HEK293T (cell line): ENCODE results near the gene PPARA.

Source experiments
- CTCF ChIA-PET: fragments of 350-600 bp; formaldehyde crosslinking; extraction: SDS; loops from one replicate; lab custom pipeline; 2021; ENCODE audit warnings: antibody characterized with exemption, inconsistent platforms; lab: Yijun Ruan, JAX
- POLR2A ChIA-PET: fragments of 350-600 bp; formaldehyde crosslinking; extraction: SDS; loops from one replicate; lab custom pipeline; 2020; ENCODE audit warnings: antibody characterized with exemption, inconsistent platforms; lab: Yijun Ruan, JAX
- DNase-seq: peaks from one replicate; pipeline ENCODE4 v3.0.0; 2012; ENCODE audit warnings: mixed read lengths; ENCODE audit errors: extremely low spot score
- ARNT ChIP-seq: fragments of 450-650 bp; IDR thresholded peaks from 2 replicates; pipeline ENCODE4 v1.6.1; 2017; ENCODE audit warnings: mild to moderate bottlenecking
- BHLHE40 ChIP-seq: fragments of 450-650 bp; IDR thresholded peaks from 2 replicates; pipeline ENCODE4 v1.6.1; 2016; ENCODE audit warnings: mild to moderate bottlenecking, moderate library complexity, borderline replicate concordance
- CTBP1 ChIP-seq: fragments of 450-650 bp; IDR thresholded peaks from 2 replicates; pipeline ENCODE4 v1.6.1; 2016; ENCODE audit warnings: borderline replicate concordance
- ELF4 ChIP-seq: fragments of 450-650 bp; IDR thresholded peaks from 2 replicates; pipeline ENCODE4 v1.6.1; 2017; ENCODE audit warnings: antibody characterized with exemption
- FOXA1 ChIP-seq: fragments of 450-650 bp; IDR thresholded peaks from 2 replicates; pipeline ENCODE4 v1.6.1; 2016; ENCODE audit warnings: mild to moderate bottlenecking
- FOXK2 ChIP-seq: fragments of 450-650 bp; IDR thresholded peaks from 2 replicates; pipeline ENCODE4 v1.6.1; 2016; ENCODE audit warnings: mild to moderate bottlenecking
- FOXM1 ChIP-seq: fragments of 450-650 bp; IDR thresholded peaks from 2 replicates; pipeline ENCODE4 v1.6.1; 2017; ENCODE audit warnings: mild to moderate bottlenecking, borderline replicate concordance
- HDGF ChIP-seq: fragments of 450-650 bp; IDR thresholded peaks from 2 replicates; pipeline ENCODE4 v1.6.1; 2017; ENCODE audit warnings: antibody characterized with exemption, borderline replicate concordance
- L3MBTL2 ChIP-seq: fragments of 450-650 bp; conservative IDR thresholded peaks from 2 replicates; pipeline ENCODE4 v1.6.1; 2016; ENCODE audit warnings: mild to moderate bottlenecking
- LEF1 ChIP-seq: fragments of 450-650 bp; IDR thresholded peaks from 2 replicates; pipeline ENCODE4 v1.6.1; 2017; ENCODE audit warnings: mild to moderate bottlenecking, borderline replicate concordance
- NFRKB ChIP-seq: fragments of 450-650 bp; IDR thresholded peaks from 2 replicates; pipeline ENCODE4 v1.6.1; 2016; ENCODE audit warnings: mild to moderate bottlenecking, moderate library complexity
- SP1 ChIP-seq: fragments of 450-650 bp; IDR thresholded peaks from 2 replicates; pipeline ENCODE4 v1.6.1; 2017
- SUZ12 ChIP-seq: fragments of 450-650 bp; IDR thresholded peaks from 2 replicates; pipeline ENCODE4 v1.6.1; 2016; ENCODE audit warnings: mild to moderate bottlenecking
- TARDBP ChIP-seq: fragments of 450-650 bp; IDR thresholded peaks from 2 replicates; pipeline ENCODE4 v1.6.1; 2016
- ZNF384 ChIP-seq: fragments of 450-650 bp; IDR thresholded peaks from 2 replicates; pipeline ENCODE4 v1.6.1; 2016
- TF ChIP-seq, protein P1 (sequence below): fragments of 450-650 bp; IDR thresholded peaks from 2 replicates; pipeline ENCODE4 v1.6.1; 2016

The PPARA gene

DNA sequence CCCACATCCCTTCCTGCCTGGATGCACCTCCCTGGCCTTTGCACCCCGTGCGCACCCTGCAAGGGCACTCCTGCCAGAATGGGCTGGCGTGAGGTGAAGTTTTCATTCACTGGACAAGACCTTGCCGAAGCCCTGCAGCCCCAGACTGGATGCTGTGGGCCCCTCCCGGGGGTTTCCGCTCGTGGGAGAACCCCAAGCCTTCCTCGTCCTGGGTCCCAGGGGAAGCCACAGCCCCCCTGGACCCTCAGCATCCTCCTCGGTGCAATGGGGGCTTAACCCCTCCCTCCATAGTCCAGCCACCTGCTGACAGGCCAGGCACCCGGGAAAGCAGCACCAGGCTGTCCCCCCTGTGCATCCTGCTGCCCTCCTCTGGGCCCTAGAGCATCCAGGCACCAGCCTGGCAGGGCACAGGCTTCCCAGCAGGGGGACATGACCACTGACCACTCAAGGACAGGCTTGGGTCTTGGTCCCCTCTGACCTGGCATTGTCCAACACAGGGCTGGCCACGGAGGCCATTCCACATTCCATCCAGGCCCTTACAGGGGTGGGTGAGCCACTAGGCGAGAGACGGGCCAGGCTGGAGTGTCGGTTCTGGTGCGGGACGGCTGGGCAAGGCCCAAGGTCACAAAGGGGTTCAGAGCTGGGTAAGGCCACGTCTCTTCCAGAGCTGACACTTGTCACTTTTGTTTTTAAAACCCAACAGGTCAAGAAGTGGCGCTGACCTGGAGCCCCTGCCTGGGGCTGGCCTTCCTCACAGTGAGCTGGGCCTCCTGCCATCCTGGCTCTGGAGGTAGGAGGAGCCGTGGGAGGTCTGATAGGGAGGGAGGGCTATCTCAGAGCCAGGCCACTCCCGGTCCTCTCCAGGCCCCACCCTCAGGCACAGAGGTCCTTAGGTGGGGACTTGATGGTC lies 41.5 kb upstream of the PPARA start:
- TF ChIP-seq FOXK2 (no peak), L3MBTL2 (no peak), FOXA1 (no peak), SUZ12 (no peak), ARNT (no peak), NFRKB (no peak), BHLHE40 (no peak), SP1 (no peak)
- TF ChIP-seq, protein P1, sequence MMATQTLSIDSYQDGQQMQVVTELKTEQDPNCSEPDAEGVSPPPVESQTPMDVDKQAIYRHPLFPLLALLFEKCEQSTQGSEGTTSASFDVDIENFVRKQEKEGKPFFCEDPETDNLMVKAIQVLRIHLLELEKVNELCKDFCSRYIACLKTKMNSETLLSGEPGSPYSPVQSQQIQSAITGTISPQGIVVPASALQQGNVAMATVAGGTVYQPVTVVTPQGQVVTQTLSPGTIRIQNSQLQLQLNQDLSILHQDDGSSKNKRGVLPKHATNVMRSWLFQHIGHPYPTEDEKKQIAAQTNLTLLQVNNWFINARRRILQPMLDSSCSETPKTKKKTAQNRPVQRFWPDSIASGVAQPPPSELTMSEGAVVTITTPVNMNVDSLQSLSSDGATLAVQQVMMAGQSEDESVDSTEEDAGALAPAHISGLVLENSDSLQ: no peak
- ChIA-PET POLR2A (interaction anchor here (1.5 to 1.7 kb wide), 3 partner anchors 20 to 102 kb away, joined by 3 to 7 read pairs (median 4); no protein-coding TSS in a partner anchor), CTCF (interaction anchor here (3.1 kb wide), 1 partner anchor 103 kb away, joined by 12 read pairs; no protein-coding TSS in a partner anchor)
- DNase-seq: peak; percentile 39

DNA sequence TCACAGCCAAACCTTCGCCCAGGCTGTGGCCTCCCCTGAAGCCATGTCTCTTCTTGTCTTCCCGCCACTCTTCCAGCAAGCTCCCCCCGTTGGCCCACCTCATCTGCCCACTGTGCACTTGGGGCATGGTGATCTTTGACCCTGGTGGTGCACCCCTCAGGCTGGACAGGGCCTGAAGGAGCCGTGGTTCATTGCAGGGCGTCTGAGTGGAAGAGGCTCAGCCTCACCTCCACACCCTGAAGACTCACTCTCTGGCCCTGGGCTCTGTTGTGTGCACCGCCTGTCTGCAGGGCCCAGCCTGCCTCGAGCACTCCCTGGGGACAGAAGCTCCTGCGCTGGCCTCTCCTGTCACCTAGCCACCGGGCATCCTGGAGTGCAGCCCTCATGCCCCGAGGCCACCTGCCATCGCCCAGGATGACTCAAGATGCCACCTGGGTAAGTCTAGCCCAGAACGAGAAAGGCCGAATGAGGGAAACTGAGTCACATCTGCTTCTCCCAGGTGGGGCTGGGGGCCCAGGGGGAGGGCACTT lies 40.8 kb upstream of the PPARA start:
- CTCF ChIA-PET: interaction anchor here (3.1 kb wide), 1 partner anchor 103 kb away, joined by 12 read pairs; no protein-coding TSS in a partner anchor
- DNase-seq: no peak
- POLR2A ChIA-PET: interaction anchor here (1.5 to 1.7 kb wide), 3 partner anchors 20 to 103 kb away, joined by 3 to 7 read pairs (median 4); no protein-coding TSS in a partner anchor
- TF ChIP-seq ELF4: no peak
- no peak for TF ChIP-seq TARDBP
- TF ChIP-seq BHLHE40: no peak
- TF ChIP-seq HDGF: no peak
- no peak for TF ChIP-seq ARNT
- no peak for TF ChIP-seq FOXK2
- TF ChIP-seq SP1: no peak
- no peak for TF ChIP-seq L3MBTL2
- no peak for TF ChIP-seq NFRKB
- no peak for TF ChIP-seq SUZ12
- no peak for TF ChIP-seq FOXM1
- TF ChIP-seq FOXA1: no peak
- TF ChIP-seq ZNF384: no peak
- TF ChIP-seq, protein P1: no peak

DNA sequence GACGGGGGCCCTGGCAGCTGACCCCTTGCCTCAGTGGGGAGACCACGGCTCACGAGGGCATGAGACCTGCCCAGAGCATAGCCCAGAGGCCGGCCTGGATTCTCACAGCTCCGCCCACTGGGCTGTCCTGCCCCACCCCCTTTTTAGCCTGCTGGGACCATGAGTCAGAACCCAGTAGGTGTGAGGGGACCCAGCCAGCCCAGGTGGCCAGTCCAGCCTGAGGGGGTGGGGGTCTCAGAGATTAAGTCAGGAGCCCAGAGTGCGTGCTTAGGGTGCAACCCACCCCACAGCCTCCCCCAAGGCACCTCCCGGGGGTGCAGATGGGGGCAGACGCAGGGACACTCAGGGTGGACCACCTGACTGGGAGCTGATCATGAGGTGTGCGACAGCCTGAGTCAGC lies 40.1 kb upstream of the PPARA start:
- ChIA-PET CTCF (interaction anchor here (3.1 kb wide), 1 partner anchor 104 kb away, joined by 12 read pairs; no protein-coding TSS in a partner anchor), POLR2A (interaction anchor here (1.5 to 1.7 kb wide), 3 partner anchors 21 to 104 kb away, joined by 3 to 7 read pairs (median 4); no protein-coding TSS in a partner anchor)
- no peak for DNase-seq
- TF ChIP-seq FOXA1 (no peak), L3MBTL2 (no peak), SP1 (no peak), ARNT (no peak)

DNA sequence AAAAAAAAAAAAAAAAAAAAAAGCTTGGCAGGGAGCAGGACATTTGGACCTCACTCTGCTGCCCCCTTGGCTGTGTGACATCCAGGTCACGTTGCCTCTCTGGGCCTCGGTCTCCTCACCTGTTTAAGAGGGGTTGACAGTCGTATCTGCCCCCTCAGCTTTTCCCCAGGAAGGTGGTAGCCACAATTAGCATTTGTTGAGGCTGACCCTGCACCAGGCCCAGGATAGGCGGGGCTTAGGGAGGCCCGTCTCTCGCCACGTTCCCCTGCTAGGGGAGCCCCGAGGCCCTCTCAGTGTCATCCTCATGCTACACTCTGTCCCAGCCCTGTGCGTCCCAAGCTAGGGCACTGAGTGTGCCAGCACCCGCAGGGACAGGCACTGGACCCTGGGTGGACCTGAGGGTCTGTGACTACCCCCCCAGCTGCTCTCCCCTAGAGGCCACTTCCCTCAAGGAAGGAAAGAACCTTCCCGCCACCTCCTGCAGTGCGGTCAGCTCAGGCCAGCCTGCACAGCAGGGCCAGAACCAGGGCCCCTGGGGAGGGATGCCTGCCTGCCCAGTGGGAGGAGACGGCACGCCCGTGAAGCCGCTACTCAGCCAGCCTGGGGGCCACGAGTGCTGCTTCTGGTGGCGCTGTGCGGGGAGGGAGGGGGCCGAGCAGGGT lies 38.5 kb upstream of the PPARA start:
- POLR2A ChIA-PET: no interaction called here
- CTCF ChIA-PET: interaction anchor here (3.1 kb wide), 1 partner anchor 106 kb away, joined by 12 read pairs; no protein-coding TSS in a partner anchor
- no peak for DNase-seq
- no peak for TF ChIP-seq TARDBP
- no peak for TF ChIP-seq SP1
- TF ChIP-seq FOXK2: no peak
- no peak for TF ChIP-seq ELF4
- TF ChIP-seq FOXA1: no peak
- no peak for TF ChIP-seq FOXM1
- TF ChIP-seq SUZ12: no peak
- TF ChIP-seq ZNF384: no peak

DNA sequence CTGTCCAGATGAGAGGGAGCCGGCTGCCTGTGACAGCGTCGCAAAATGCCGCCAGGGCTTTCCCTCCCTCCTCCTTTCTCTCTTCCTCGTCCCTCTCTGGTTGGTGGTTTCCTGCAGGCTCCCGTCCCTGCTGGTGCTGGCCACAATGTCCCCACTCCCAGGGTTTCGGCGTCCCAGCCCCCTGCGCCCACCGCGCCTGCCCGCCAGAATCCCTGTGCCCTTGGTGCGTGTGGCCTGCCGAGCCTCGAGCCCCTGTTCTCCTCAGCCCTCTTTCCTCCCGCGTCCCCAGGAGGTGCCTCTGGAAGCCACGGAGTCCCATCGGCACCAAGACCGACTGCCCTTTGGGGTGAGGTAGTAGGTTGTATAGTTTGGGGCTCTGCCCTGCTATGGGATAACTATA lies 37.9 kb upstream of the PPARA start:
- ChIA-PET POLR2A (no interaction called here), CTCF (no interaction called here)
- TF ChIP-seq FOXA1: no peak
- TF ChIP-seq SUZ12: no peak
- TF ChIP-seq FOXK2: no peak
- no peak for TF ChIP-seq TARDBP
- no peak for TF ChIP-seq NFRKB
- TF ChIP-seq SP1: no peak
- TF ChIP-seq BHLHE40: no peak
- TF ChIP-seq, protein P1: no peak
- no peak for TF ChIP-seq FOXM1
- no peak for TF ChIP-seq CTBP1
- TF ChIP-seq ARNT: no peak
- no peak for TF ChIP-seq LEF1
- TF ChIP-seq L3MBTL2: no peak
- TF ChIP-seq ZNF384: no peak
- TF ChIP-seq HDGF: no peak
- no peak for TF ChIP-seq ELF4
- DNase-seq: no peak
